HL-60 (cell line): ENCODE results near the gene TUBG2.
"Not testable (repeated sequence)": the region's sequence is repeated elsewhere in the genome, so short reads cannot be mapped to it uniquely, and the experiment has no call there.

Source experiments
- DNase-seq, 2 experiments: peaks; one replicate each; pipeline ENCODE4 v3.0.0-alpha.2; 2010 to 2020; ENCODE audit warnings: low read depth in 1 of 2, low spot score in 1 of 2
- H3K27ac ChIP-seq: fragments of 250-450 bp; sonication (Bioruptor Pico); replicated peaks from 2 replicates; pipeline ENCODE4 v1.5.1; 2020; ENCODE audit warnings: mild to moderate bottlenecking, moderate library complexity
- H3K27me3 ChIP-seq: fragments of 250-450 bp; sonication (Bioruptor Pico); 2 replicates; pipeline ENCODE4 v1.5.1; 2021; ENCODE audit warnings: mild to moderate bottlenecking, moderate library complexity; ENCODE audit not compliant: insufficient read depth, poor library complexity, severe bottlenecking
- H3K4me3 ChIP-seq: replicated peaks from 2 replicates; pipeline ENCODE4 v1.5.1; 2011; ENCODE audit warnings: mild to moderate bottlenecking, control low read depth, low read length; ENCODE audit not compliant: insufficient read depth
- GABPA ChIP-seq: IDR thresholded peaks from 2 replicates; pipeline ENCODE4 v1.6.1; 2012; ENCODE audit warnings: low read depth
- POLR2AphosphoS5 ChIP-seq: IDR thresholded peaks from 2 replicates; pipeline ENCODE4 v1.6.1; 2012; ENCODE audit warnings: low read depth
- REST ChIP-seq: IDR thresholded peaks from 2 replicates; pipeline ENCODE4 v1.6.1; 2012; ENCODE audit warnings: low read depth; ENCODE audit not compliant: insufficient replicate concordance
- SPI1 ChIP-seq: IDR thresholded peaks from 2 replicates; pipeline ENCODE4 v1.6.1; 2012; ENCODE audit warnings: low read depth, mild to moderate bottlenecking, borderline replicate concordance
- TF ChIP-seq, protein P1 (sequence below): IDR thresholded peaks from one replicate; pipeline ENCODE4 v1.5.1; 2011; ENCODE audit warnings: low read length, control low read depth, inconsistent platforms; ENCODE audit not compliant: insufficient read depth

TUBG2 gene

GRCh38 chr17:42660692-42661345 lies 1.7 kb downstream of the TUBG2 start:
- Histone ChIP-seq H3K4me3 (no peak overlapping the region), H3K27ac (no peak overlapping the region), H3K27me3 (peaks cover 4% of the 10 kb centered on the region)
- no peak for DNase-seq
- TF ChIP-seq GABPA: no peak

DNA sequence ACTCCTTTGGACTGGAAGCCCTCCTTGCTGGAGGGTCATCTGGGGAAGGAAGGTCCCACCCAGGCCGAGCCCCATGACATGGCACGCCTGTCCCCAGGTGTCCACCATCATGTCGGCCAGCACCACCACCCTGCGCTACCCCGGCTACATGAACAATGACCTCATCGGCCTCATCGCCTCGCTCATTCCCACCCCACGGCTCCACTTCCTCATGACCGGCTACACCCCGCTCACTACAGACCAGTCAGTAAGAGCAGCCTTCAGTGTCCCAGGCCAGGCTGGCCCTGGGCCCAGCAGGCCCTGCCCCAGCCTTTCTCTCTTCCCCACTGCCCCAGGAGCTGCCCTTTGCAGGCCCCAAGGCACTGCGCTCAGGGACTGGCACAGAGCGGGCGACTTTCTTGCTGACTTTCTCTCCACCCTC lies 6.5 kb downstream of the TUBG2 start:
- Histone ChIP-seq H3K27ac (no peak overlapping the region), H3K4me3 (no peak overlapping the region), H3K27me3 (peaks cover 11% of the 10 kb centered on the region)
- no peak for DNase-seq
- TF ChIP-seq, protein P1, sequence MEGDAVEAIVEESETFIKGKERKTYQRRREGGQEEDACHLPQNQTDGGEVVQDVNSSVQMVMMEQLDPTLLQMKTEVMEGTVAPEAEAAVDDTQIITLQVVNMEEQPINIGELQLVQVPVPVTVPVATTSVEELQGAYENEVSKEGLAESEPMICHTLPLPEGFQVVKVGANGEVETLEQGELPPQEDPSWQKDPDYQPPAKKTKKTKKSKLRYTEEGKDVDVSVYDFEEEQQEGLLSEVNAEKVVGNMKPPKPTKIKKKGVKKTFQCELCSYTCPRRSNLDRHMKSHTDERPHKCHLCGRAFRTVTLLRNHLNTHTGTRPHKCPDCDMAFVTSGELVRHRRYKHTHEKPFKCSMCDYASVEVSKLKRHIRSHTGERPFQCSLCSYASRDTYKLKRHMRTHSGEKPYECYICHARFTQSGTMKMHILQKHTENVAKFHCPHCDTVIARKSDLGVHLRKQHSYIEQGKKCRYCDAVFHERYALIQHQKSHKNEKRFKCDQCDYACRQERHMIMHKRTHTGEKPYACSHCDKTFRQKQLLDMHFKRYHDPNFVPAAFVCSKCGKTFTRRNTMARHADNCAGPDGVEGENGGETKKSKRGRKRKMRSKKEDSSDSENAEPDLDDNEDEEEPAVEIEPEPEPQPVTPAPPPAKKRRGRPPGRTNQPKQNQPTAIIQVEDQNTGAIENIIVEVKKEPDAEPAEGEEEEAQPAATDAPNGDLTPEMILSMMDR: no peak
- TF ChIP-seq GABPA: no peak
- no peak for TF ChIP-seq REST
- no peak for TF ChIP-seq SPI1
- TF ChIP-seq POLR2AphosphoS5: no peak

DNA sequence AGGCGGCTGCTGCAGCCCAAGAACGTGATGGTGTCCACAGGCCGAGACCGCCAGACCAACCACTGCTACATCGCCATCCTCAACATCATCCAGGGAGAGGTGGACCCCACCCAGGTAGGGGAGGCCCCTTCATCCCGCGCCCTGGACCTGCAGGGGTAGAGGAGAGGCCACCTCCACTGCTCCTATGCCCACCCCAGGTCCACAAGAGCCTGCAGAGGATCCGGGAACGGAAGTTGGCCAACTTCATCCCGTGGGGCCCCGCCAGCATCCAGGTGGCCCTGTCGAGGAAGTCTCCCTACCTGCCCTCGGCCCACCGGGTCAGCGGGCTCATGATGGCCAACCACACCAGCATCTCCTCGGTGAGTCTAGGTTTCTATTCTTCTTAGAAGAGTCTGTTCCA lies 7.0 kb downstream of the TUBG2 start:
- DNase-seq, H3K27ac ChIP-seq: not testable (repeated sequence)

DNA sequence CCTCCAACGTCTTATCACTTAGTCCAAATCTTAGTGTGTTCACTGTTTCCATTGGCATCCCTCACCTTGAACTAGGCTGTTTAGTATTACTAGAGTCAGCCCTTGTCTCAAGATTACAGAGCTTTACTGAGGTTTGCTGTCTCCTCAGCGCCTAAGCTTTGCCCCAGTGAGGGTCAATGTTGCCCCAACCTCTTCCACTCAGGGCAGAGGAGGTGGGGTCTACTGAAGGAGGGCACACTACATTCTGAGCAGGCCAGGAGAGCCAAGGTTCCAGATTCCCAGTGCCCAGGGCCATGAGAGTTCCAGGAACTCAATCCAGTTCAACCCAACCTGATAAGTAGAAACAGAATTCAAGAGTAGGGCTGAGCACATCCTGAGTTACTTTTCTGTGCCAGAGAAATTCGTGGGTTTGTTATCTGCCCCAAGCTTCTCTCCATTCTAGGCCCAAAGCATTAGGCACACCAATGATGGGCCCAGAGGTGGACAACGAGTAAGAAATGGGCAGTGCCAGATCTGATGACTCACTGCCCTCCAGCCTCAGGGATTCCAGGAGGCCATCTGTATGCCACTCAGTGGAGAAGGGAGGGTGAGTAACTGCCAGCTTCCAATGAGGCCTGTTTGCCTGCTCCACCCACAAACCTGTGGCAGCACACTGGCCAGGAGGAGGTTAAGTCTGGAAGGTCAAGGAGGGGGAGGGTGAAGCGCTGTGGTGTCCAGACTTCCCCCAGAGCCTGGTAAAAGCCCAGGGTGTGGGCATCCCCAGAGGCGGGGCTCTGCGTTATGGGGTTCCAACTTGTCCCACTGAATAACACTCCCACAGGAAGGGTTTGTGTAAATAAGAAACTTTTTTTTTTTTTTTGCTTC lies 8.2 kb downstream of the TUBG2 start:
- Histone ChIP-seq H3K4me3 (no peak overlapping the region), H3K27ac (no peak overlapping the region), H3K27me3 (peaks cover 28% of the 10 kb centered on the region)
- no peak for DNase-seq
- no peak for TF ChIP-seq SPI1
- TF ChIP-seq POLR2AphosphoS5: no peak
- no peak for TF ChIP-seq REST
- TF ChIP-seq, protein P1: no peak
- no peak for TF ChIP-seq GABPA

More for the DNA sequence above, 7.0 kb downstream of the TUBG2 start:
- peaks cover 16% of the 10 kb centered on the region for H3K27me3 ChIP-seq
- H3K4me3 ChIP-seq: not testable (repeated sequence)
